ENCODE measurements around the gene CRHR2.

GRCh38 chr7:30726296-30727006, 44.2 kb upstream of the CRHR2 start:
- no peak for TF ChIP-seq ZBTB43 (CRISPR knock-in tag; conservative IDR thresholded peaks at IDR 0.05)
- no peak for TF ChIP-seq ZBED4 (CRISPR knock-in tag; IDR thresholded peaks at IDR 0.05; ENCODE audit: borderline replicate concordance)
- no peak for TF ChIP-seq CTCF (CRISPR knock-in tag; IDR thresholded peaks at IDR 0.05)
- no peak for TF ChIP-seq NFYB (CRISPR knock-in tag; IDR thresholded peaks at IDR 0.05)
- TF ChIP-seq ZNF281 (CRISPR knock-in tag; IDR thresholded peaks at IDR 0.05; ENCODE audit: borderline replicate concordance) = no peak
- TF ChIP-seq NR2F2 (IDR thresholded peaks at IDR 0.05; ENCODE audit: borderline replicate concordance, low read depth) = no peak
- no peak for TF ChIP-seq THAP9 (CRISPR knock-in tag; IDR thresholded peaks at IDR 0.05; ENCODE audit: borderline replicate concordance)
- TF ChIP-seq ZNF740 (CRISPR knock-in tag; IDR thresholded peaks at IDR 0.05) = no peak
- TF ChIP-seq NFE2L2 (IDR thresholded peaks at IDR 0.05; ENCODE audit: low read length) = no peak
- TF ChIP-seq ZNF644 (CRISPR knock-in tag; IDR thresholded peaks at IDR 0.05; ENCODE audit: low read depth) = no peak
